Karpas-422 (cell line): Measurements from ENCODE around the gene UTP25. TPM values are rescaled to one million over a fixed set of nuclear protein-coding genes. Genes with fewer than 3 reads are reported as not detected.

Source experiments
- DNase-seq: peaks from one replicate; pipeline ENCODE4 v3.0.0-alpha.2; 2015
- H2AFZ ChIP-seq: fragments of 200-600 bp; sonication (generic); 2 replicates; pipeline ENCODE4 v1.6.1; 2014; ENCODE audit warnings: antibody characterized with exemption, low read length, mixed read lengths
- H3K27ac ChIP-seq: fragments of 200-600 bp; sonication (generic); 2 replicates; pipeline ENCODE4 v1.5.1; 2014; ENCODE audit warnings: mild to moderate bottlenecking, low read length, moderate library complexity
- H3K27me3 ChIP-seq: fragments of 200-600 bp; sonication (generic); 2 replicates; pipeline ENCODE4 v1.6.1; 2014; ENCODE audit warnings: low read length, mixed read lengths
- H3K36me3 ChIP-seq: fragments of 200-600 bp; sonication (generic); 2 replicates; pipeline ENCODE4 v1.6.1; 2014; ENCODE audit warnings: low read length, mixed read lengths; ENCODE audit not compliant: insufficient read depth
- H3K4me1 ChIP-seq: fragments of 200-600 bp; sonication (generic); 2 replicates; pipeline ENCODE4 v1.6.1; 2014; ENCODE audit warnings: mild to moderate bottlenecking, low read length, mixed read lengths
- H3K4me2 ChIP-seq: fragments of 200-600 bp; sonication (generic); 2 replicates; pipeline ENCODE4 v1.6.1; 2014; ENCODE audit warnings: low read length, low read depth, mild to moderate bottlenecking; ENCODE audit not compliant: poor library complexity, severe bottlenecking
- H3K4me3 ChIP-seq: fragments of 200-600 bp; sonication (generic); 2 replicates; pipeline ENCODE4 v1.5.1; 2014; ENCODE audit warnings: mild to moderate bottlenecking, antibody characterized with exemption, low read length, mixed read lengths
- H3K79me2 ChIP-seq: fragments of 200-600 bp; sonication (generic); 2 replicates; pipeline ENCODE4 v1.6.1; 2014; ENCODE audit warnings: mild to moderate bottlenecking, low read length, mixed read lengths
- H3K9ac ChIP-seq: fragments of 200-600 bp; sonication (generic); 2 replicates; pipeline ENCODE4 v1.6.0; 2014; ENCODE audit warnings: low read length
- H3K9me2 ChIP-seq: fragments of 200-600 bp; sonication (generic), shearing (Covaris generic); replicated peaks from 2 replicates; pipeline ENCODE4 v1.6.0; 2014; ENCODE audit warnings: mild to moderate bottlenecking, low read length, moderate library complexity; ENCODE audit not compliant: insufficient read depth
- H3K9me3 ChIP-seq: fragments of 300-700, 200-600 bp; sonication (generic); 2 replicates; pipeline ENCODE4 v1.6.1; 2014; ENCODE audit warnings: low read length, mixed read lengths
- H4K20me1 ChIP-seq: fragments of 200-600 bp; sonication (generic); 2 replicates; pipeline ENCODE4 v1.6.1; 2014; ENCODE audit warnings: mild to moderate bottlenecking, antibody characterized with exemption, low read length, low read depth; ENCODE audit not compliant: insufficient read depth
- total RNA-seq: library from RNA; depleted of rRNA; stranded (reverse); fragments of >200 nt; shearing (Covaris generic); gene quantifications from 2 replicates; pipeline ENCODE4 v1.2.3, GENCODE V29; 2014; ENCODE audit warnings: low replicate concordance

UTP25 gene
- total RNA-seq, 1 experiment from 2014 or later: 11.7 TPM

DNA sequence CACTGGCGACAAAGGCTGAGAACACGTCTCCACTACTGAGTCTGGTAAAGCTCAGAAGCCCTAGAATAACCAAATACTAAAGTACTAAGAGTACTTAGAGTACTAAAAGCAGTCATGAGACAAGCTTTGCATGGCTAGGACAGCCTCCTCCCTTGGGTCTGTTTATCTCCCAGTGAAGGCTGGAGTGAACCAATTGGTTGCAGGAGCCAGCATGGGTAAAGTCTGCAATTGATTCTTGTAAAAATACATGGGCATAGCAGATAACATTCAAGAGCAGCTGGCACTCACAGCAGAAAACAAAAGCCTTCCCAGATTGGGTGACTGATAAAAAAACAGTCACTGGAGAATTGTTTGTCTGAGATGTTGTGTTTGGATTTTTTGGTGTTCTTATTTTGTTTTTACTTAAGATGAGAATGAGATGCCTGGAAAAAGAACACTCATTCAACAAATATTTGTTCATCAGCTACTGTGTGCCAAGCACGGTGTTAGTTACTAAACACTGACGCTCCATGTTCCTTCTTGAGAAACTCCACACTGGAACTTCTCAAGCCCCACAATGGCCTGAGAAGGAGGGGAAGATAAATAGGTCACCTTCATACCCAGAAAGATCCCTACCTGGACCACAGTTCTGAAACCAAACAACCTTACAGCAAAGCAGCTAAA lies 25.5 kb upstream of the UTP25 start:
- H3K9ac ChIP-seq: no peak overlapping the region

DNA sequence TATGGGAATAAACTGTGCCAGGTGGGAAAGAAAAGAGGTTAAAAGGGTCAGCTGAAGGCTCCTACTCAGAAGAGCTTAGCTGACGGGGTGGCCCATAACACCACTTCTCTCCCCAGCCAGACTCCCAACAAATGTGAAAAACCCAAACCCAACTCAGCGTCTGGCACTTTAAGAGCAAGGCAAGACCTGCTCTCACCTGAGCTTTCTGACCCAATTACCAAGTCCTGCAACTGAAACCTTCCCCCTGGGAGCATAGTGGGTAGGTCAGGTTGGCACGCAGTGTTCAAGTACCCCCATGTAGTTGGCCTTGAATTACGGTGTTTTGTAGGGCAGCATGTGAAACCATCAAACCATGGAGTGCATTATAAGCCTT lies 25.0 kb upstream of the UTP25 start:
- DNase-seq: no peak
- Histone ChIP-seq H3K27me3 (no peaks in the 10 kb centered on the region), H3K9ac (no peak overlapping the region), H4K20me1 (no peaks in the 10 kb centered on the region), H2AFZ (no peak overlapping the region), H3K4me1 (peaks cover 4% of the 10 kb centered on the region; the same call in 1 of the 2 replicates), H3K27ac (no peak overlapping the region), H3K9me3 (no peaks in the 10 kb centered on the region), H3K9me2 (no peaks in the 10 kb centered on the region), H3K4me2 (no peak overlapping the region), H3K36me3 (no peaks in the 10 kb centered on the region), H3K79me2 (no peaks in the 10 kb centered on the region), H3K4me3 (no peak overlapping the region)

More for the DNA sequence above, 25.5 kb upstream of the UTP25 start:
- H3K4me3 ChIP-seq: no peak overlapping the region
- no peaks in the 10 kb centered on the region for H4K20me1 ChIP-seq
- H2AFZ ChIP-seq: no peak overlapping the region
- H3K79me2 ChIP-seq: no peaks in the 10 kb centered on the region
- H3K27ac ChIP-seq: no peak overlapping the region
- no peaks in the 10 kb centered on the region for H3K27me3 ChIP-seq
- H3K36me3 ChIP-seq: no peaks in the 10 kb centered on the region
- no peaks in the 10 kb centered on the region for H3K9me3 ChIP-seq
- H3K4me2 ChIP-seq: no peak overlapping the region
- no peak for DNase-seq
- H3K9me2 ChIP-seq: no peaks in the 10 kb centered on the region
- H3K4me1 ChIP-seq: peaks cover 4% of the 10 kb centered on the region; the same call in 1 of the 2 replicates

DNA sequence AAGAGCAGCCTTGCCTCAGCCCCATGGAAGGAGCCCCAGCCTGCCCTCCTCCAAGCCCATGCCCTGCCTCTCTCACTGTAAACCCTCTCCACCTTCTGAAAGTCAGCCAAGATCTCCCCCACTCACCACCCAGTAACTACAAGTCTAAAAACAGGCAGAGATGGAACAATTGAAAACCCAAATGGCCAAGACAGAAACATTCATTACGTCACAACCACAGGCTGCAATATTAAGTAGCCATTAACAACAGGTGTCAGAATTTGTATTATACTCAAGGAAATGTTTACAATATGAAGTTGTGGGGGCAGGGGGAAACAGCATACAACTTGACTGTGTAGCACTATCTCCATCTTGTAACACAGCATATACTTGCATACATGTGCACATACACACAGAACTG lies 24.2 kb upstream of the UTP25 start:
- Histone ChIP-seq H3K36me3 (no peaks in the 10 kb centered on the region), H4K20me1 (no peaks in the 10 kb centered on the region), H3K9me3 (no peaks in the 10 kb centered on the region), H3K9ac (no peak overlapping the region), H3K9me2 (no peaks in the 10 kb centered on the region), H3K4me2 (no peak overlapping the region), H3K27ac (no peak overlapping the region), H3K4me1 (peaks cover 4% of the 10 kb centered on the region; the same call in 1 of the 2 replicates), H2AFZ (no peak overlapping the region), H3K79me2 (no peaks in the 10 kb centered on the region), H3K27me3 (no peaks in the 10 kb centered on the region), H3K4me3 (no peak overlapping the region)
- no peak for DNase-seq

DNA sequence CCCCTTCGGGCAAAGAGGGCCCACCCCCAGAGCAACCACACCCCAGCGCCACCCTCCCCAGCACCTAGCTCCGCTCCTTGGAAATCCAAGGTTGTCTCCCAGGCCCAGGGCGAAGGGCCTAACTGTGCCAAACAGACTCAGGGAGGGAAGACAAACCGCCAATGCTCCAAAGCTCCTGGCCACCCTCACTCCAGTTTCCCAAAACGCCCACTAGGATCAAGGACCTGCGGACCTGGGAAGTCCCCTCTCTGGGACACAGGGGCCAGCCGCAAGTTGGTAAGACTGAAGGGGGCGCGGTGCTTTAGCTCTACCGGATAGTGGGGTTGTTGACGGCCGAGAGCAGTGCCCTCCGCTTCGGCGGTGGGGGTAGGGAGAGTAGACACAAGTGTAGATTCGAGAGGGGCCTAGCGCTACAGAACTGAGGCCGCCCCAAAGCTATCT lies 22.4 kb upstream of the UTP25 start:
- H3K4me2 ChIP-seq: no peak overlapping the region
- no peaks in the 10 kb centered on the region for H4K20me1 ChIP-seq
- no peak for DNase-seq
- peaks cover 4% of the 10 kb centered on the region; the same call in 1 of the 2 replicates for H3K4me1 ChIP-seq
- no peak overlapping the region for H2AFZ ChIP-seq
- no peaks in the 10 kb centered on the region for H3K27me3 ChIP-seq
- no peak overlapping the region for H3K4me3 ChIP-seq
- H3K36me3 ChIP-seq: no peaks in the 10 kb centered on the region
- no peak overlapping the region for H3K9ac ChIP-seq
- H3K79me2 ChIP-seq: no peaks in the 10 kb centered on the region
- H3K27ac ChIP-seq: no peak overlapping the region
- H3K9me3 ChIP-seq: no peaks in the 10 kb centered on the region
- H3K9me2 ChIP-seq: no peaks in the 10 kb centered on the region

DNA sequence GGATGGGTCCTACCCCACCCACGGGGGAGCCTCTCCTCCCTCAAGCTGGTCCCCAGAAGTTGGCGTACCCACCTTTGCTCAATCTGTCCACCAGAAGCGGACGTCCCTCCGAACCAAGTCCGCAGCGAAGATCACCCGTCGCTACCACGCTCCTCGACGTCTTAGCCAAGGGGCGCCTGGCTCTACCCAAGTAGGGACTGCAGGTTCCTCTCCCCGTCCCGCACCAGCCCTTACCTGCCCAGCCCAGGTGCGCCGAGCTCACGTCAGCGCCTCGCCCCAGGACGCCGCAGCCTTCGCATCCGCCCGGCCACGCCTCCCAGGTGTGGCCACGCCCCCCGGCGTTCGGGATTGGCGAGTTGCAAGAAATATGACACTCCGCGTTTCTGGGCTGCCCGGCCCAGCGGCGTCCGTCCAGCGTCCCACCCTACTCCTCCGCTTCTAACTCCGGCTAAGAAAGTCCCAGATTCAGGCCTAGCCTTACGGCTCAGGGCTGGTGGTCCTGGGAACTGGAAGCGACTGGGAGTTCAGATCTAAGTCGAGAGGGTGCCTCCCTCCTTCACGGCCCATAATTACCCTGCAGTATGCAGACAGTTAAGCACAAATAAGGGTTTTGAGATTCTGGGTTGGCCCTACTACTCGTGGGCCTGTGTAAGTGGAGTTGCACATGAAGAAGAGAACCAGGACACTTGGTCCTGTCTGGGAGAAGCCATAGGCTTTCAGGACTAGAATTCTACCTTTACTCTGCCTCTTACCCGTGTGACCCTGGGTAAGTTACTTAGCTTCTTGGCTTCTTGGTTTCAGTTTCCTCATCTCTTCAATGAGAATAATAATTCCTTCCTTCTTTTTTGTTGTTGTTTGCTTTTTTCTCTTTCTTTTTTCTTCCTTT lies 21.7 kb upstream of the UTP25 start, which contains the start of gene IRF6:
TSS of gene IRF6 (minus strand) at position 268 of the 886 bp plus-strand sequence. CDS start 4,729 bp downstream, outside the sequence.
- Histone ChIP-seq H3K4me3 (peak within 1 kb of the TSS; percentile 13; the same call in 1 of the 2 replicates), H3K4me1 (peaks cover 4% of the 10 kb centered on the region; the same call in 1 of the 2 replicates), H3K4me2 (peak within 1 kb of the TSS; percentile 41), H3K9me2 (no peaks in the 10 kb centered on the region), H3K79me2 (no peaks in the 10 kb centered on the region), H3K36me3 (no peaks in the 10 kb centered on the region), H2AFZ (peak within 1 kb of the TSS; percentile 85; the same call in 1 of the 2 replicates), H3K9ac (0 out of 2 replicates have a peak within 1 kb of the TSS, but pooled peaks have one; percentile 21), H3K9me3 (no peaks in the 10 kb centered on the region), H4K20me1 (no peaks in the 10 kb centered on the region), H3K27ac (no peak within 1 kb of the TSS), H3K27me3 (no peaks in the 10 kb centered on the region)
- peak; percentile 50 for DNase-seq

DNA sequence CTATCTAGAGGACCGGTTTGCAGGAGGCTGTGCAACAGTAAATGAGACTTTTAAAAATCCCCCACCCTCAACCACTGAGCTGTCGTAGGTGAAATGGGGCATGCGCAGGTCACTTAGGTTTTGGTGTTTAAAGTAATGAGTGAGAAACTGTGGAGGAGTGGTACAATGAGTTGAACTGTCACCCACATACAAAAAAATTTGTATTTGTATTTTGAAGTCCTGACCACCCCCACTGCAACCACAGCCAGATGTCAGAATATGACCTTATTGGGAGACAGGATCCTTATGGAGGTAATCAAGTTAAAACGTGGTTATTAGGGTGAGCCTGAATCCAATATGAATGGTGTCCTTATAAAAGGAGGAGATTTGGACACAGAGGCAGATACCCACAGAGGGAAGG lies 20.3 kb upstream of the UTP25 start:
- Histone ChIP-seq H3K79me2 (no peaks in the 10 kb centered on the region), H3K9ac (no peak overlapping the region), H3K9me3 (no peaks in the 10 kb centered on the region), H3K4me2 (no peak overlapping the region), H3K4me3 (no peak overlapping the region), H3K36me3 (no peaks in the 10 kb centered on the region), H4K20me1 (no peaks in the 10 kb centered on the region), H3K27me3 (no peaks in the 10 kb centered on the region), H3K4me1 (peaks cover 4% of the 10 kb centered on the region; the same call in 1 of the 2 replicates), H2AFZ (no peak overlapping the region), H3K9me2 (no peaks in the 10 kb centered on the region), H3K27ac (no peak overlapping the region)
- no peak for DNase-seq

DNA sequence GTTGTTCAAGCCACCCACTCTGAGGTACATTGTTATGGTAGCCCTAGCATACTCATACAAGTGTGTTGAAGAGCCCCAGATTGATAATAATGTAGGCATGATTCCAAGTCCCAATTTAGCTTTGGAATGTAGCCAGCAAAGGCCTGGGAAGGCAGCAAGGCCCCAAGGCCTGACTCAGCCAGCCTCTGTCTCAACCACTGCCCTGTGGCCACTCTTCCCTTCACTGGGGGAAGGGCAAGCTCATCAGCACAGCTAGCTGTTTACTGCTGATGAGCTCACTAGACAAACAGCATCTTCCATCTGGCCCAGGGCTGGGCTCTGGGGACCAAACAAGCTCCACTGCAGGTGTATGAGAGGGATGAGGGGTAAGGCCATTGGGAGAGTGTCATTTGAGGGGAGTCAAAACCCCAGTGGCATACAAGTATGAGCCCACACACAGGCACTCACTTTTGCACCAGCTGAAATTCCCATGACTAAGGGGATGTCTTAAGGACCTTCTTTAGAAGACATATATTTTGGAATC lies 19.7 kb upstream of the UTP25 start:
- no peak for DNase-seq
- no peaks in the 10 kb centered on the region for H3K9me3 ChIP-seq
- no peaks in the 10 kb centered on the region for H3K27me3 ChIP-seq
- H3K79me2 ChIP-seq: no peaks in the 10 kb centered on the region
- no peaks in the 10 kb centered on the region for H3K9me2 ChIP-seq
- H3K27ac ChIP-seq: no peak overlapping the region
- H3K4me2 ChIP-seq: no peak overlapping the region
- no peaks in the 10 kb centered on the region for H4K20me1 ChIP-seq
- H3K36me3 ChIP-seq: no peaks in the 10 kb centered on the region
- H3K9ac ChIP-seq: no peak overlapping the region
- no peak overlapping the region for H2AFZ ChIP-seq
- H3K4me1 ChIP-seq: peaks cover 4% of the 10 kb centered on the region; the same call in 1 of the 2 replicates
- no peak overlapping the region for H3K4me3 ChIP-seq

DNA sequence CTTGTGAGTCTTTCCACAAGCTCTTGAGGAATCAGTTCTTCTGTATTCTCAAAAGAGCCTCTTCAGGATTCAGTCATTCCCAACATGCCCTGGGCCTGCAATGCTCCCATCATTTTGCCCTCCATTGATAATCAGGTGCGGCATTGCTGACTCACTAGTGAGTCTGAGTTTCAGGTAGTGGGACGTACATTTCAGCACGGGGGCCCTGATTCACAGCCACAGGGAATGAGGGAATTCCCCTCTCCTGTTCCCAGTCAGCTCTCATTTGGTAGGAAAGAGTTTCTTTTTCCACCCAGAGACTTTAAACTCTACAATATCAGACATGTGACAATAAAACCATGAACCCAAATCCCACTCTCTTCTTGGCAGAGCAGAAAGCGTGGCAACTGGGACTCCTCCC lies 18.2 kb upstream of the UTP25 start:
- Histone ChIP-seq H3K4me3 (no peak overlapping the region), H3K79me2 (no peaks in the 10 kb centered on the region), H3K9ac (no peak overlapping the region), H3K4me1 (peaks cover 4% of the 10 kb centered on the region; the same call in 1 of the 2 replicates), H3K9me3 (no peaks in the 10 kb centered on the region), H4K20me1 (no peaks in the 10 kb centered on the region), H3K4me2 (no peak overlapping the region), H2AFZ (no peak overlapping the region), H3K27ac (no peak overlapping the region), H3K9me2 (no peaks in the 10 kb centered on the region), H3K36me3 (no peaks in the 10 kb centered on the region), H3K27me3 (no peaks in the 10 kb centered on the region)
- DNase-seq: no peak
